Muscle layer of duodenum (tissue), 2 donors: Measurements from ENCODE around the gene IGSF21.

ENCODE experiments used
- H3K27ac ChIP-seq: one replicate; pipeline ENCODE4 v1.7.0; 2013; ENCODE audit warnings: mild to moderate bottlenecking, low read length
- H3K27me3 ChIP-seq: one replicate; pipeline ENCODE4 v1.7.0; 2013; ENCODE audit warnings: low read depth, mild to moderate bottlenecking, control low read depth, low read length
- H3K36me3 ChIP-seq, 2 donors: one replicate each; pipeline ENCODE4 v1.7.0; 2013; ENCODE audit warnings: low read length in 2 of 2, control low read depth in 1 of 2, mild to moderate bottlenecking in 1 of 2; ENCODE audit not compliant: insufficient read depth in 2 of 2, control insufficient read depth in 1 of 2
- H3K4me1 ChIP-seq, 2 donors: one replicate each; pipeline ENCODE4 v1.7.0; 2013; ENCODE audit warnings: low read length in 2 of 2, mild to moderate bottlenecking in 2 of 2, control low read depth in 1 of 2, moderate library complexity in 1 of 2; ENCODE audit not compliant: insufficient read depth in 2 of 2, control insufficient read depth in 1 of 2
- H3K4me3 ChIP-seq, 2 donors: one replicate each; pipeline ENCODE4 v1.7.0; 2013; ENCODE audit warnings: low read length in 2 of 2, low read depth in 1 of 2, mild to moderate bottlenecking in 1 of 2
- H3K9me3 ChIP-seq, 2 donors: one replicate each; pipeline ENCODE4 v1.7.0; 2013; ENCODE audit warnings: low read length in 2 of 2, control low read depth in 1 of 2, mild to moderate bottlenecking in 1 of 2; ENCODE audit not compliant: control insufficient read depth in 1 of 2
- donor health status: healthy.

The IGSF21 gene

GRCh38 chr1:18077657-18078215 lies 29.9 kb upstream of the IGSF21 start:
- Histone ChIP-seq H3K4me3 (no peak overlapping the region), H3K27ac (no peak overlapping the region), H3K36me3 (no peaks in the 10 kb centered on the region), H3K4me1 (no peaks in the 10 kb centered on the region), H3K27me3 (no peaks in the 10 kb centered on the region), H3K9me3 (no peaks in the 10 kb centered on the region)

- H3K27me3 ChIP-seq = no peaks in the 10 kb centered on the region
- H3K36me3 ChIP-seq = no peaks in the 10 kb centered on the region
- H3K9me3 ChIP-seq = no peaks in the 10 kb centered on the region
- no peaks in the 10 kb centered on the region for H3K4me1 ChIP-seq
- H3K4me3 ChIP-seq = no peak overlapping the region
- H3K27ac ChIP-seq = no peak overlapping the region
Observed at GRCh38 chr1:18079941-18080735, 27.5 kb upstream of the IGSF21 start.

GRCh38 chr1:18085387-18086074 lies 22.1 kb upstream of the IGSF21 start:
- Histone ChIP-seq H3K27me3 (no peaks in the 10 kb centered on the region), H3K9me3 (no peaks in the 10 kb centered on the region), H3K4me3 (no peak overlapping the region), H3K36me3 (no peaks in the 10 kb centered on the region), H3K27ac (no peak overlapping the region), H3K4me1 (no peaks in the 10 kb centered on the region)

- Histone ChIP-seq H3K27ac (no peak overlapping the region), H3K27me3 (no peaks in the 10 kb centered on the region), H3K4me1 (no peaks in the 10 kb centered on the region), H3K36me3 (no peaks in the 10 kb centered on the region), H3K9me3 (no peaks in the 10 kb centered on the region), H3K4me3 (no peak overlapping the region)
Observed at GRCh38 chr1:18088077-18088594, 19.5 kb upstream of the IGSF21 start.

- Histone ChIP-seq H3K36me3 (no peaks in the 10 kb centered on the region), H3K27me3 (no peaks in the 10 kb centered on the region), H3K27ac (no peak overlapping the region), H3K4me1 (no peaks in the 10 kb centered on the region), H3K9me3 (no peaks in the 10 kb centered on the region), H3K4me3 (no peak overlapping the region)
Observed at GRCh38 chr1:18089488-18089887, 18.1 kb upstream of the IGSF21 start.

GRCh38 chr1:18090636-18091035 lies 17.0 kb upstream of the IGSF21 start:
- no peaks in the 10 kb centered on the region for H3K4me1 ChIP-seq
- no peaks in the 10 kb centered on the region for H3K27me3 ChIP-seq
- H3K36me3 ChIP-seq = no peaks in the 10 kb centered on the region
- no peak overlapping the region for H3K27ac ChIP-seq
- no peak overlapping the region for H3K4me3 ChIP-seq
- no peaks in the 10 kb centered on the region for H3K9me3 ChIP-seq

GRCh38 chr1:18091660-18092446 lies 15.7 kb upstream of the IGSF21 start:
- no peak overlapping the region for H3K27ac ChIP-seq
- no peaks in the 10 kb centered on the region for H3K27me3 ChIP-seq
- no peak overlapping the region for H3K4me3 ChIP-seq
- no peaks in the 10 kb centered on the region for H3K36me3 ChIP-seq
- no peaks in the 10 kb centered on the region for H3K9me3 ChIP-seq
- no peaks in the 10 kb centered on the region for H3K4me1 ChIP-seq

- no peaks in the 10 kb centered on the region for H3K36me3 ChIP-seq
- no peak overlapping the region for H3K27ac ChIP-seq
- H3K4me3 ChIP-seq = no peak overlapping the region
- H3K4me1 ChIP-seq = no peaks in the 10 kb centered on the region
- no peaks in the 10 kb centered on the region for H3K27me3 ChIP-seq
- no peaks in the 10 kb centered on the region for H3K9me3 ChIP-seq
Observed at GRCh38 chr1:18093193-18093592, 14.4 kb upstream of the IGSF21 start.

- Histone ChIP-seq H3K27ac (no peak overlapping the region), H3K4me1 (no peaks in the 10 kb centered on the region), H3K4me3 (no peak overlapping the region), H3K27me3 (no peaks in the 10 kb centered on the region), H3K9me3 (no peaks in the 10 kb centered on the region), H3K36me3 (no peaks in the 10 kb centered on the region)
Observed at GRCh38 chr1:18093646-18094045, 14.0 kb upstream of the IGSF21 start.

GRCh38 chr1:18094096-18094495 lies 13.5 kb upstream of the IGSF21 start:
- no peaks in the 10 kb centered on the region for H3K4me1 ChIP-seq
- H3K36me3 ChIP-seq = no peaks in the 10 kb centered on the region
- no peak overlapping the region for H3K27ac ChIP-seq
- H3K9me3 ChIP-seq = no peaks in the 10 kb centered on the region
- H3K27me3 ChIP-seq = no peaks in the 10 kb centered on the region
- no peak overlapping the region for H3K4me3 ChIP-seq

GRCh38 chr1:18097206-18097605 lies 10.4 kb upstream of the IGSF21 start:
- no peak overlapping the region for H3K4me3 ChIP-seq
- H3K36me3 ChIP-seq = no peaks in the 10 kb centered on the region
- H3K4me1 ChIP-seq = no peaks in the 10 kb centered on the region
- no peaks in the 10 kb centered on the region for H3K9me3 ChIP-seq
- no peak overlapping the region for H3K27ac ChIP-seq
- no peaks in the 10 kb centered on the region for H3K27me3 ChIP-seq
